Endodermal cell (in vitro differentiated cells): ENCODE results near the gene CYP2D6. TPM values are rescaled to one million over a fixed set of nuclear protein-coding genes. Genes with fewer than 3 reads are reported as not detected.
"Not testable (repeated sequence)": the region's sequence is repeated elsewhere in the genome, so short reads cannot be mapped to it uniquely, and the experiment has no call there.

Experiments used
- DNase-seq: peaks from one replicate; pipeline ENCODE4 v3.0.0-alpha.2; 2017
- H3K27ac ChIP-seq: 2 replicates; pipeline ENCODE4 v1.5.1; 2013; ENCODE audit warnings: mild to moderate bottlenecking, low read depth, low read length, moderate library complexity
- H3K27me3 ChIP-seq: 2 replicates; pipeline ENCODE4 v1.6.1; 2013; ENCODE audit warnings: mild to moderate bottlenecking, low read length, moderate library complexity; ENCODE audit not compliant: insufficient read depth, control insufficient read depth, poor library complexity, severe bottlenecking
- H3K36me3 ChIP-seq: 2 replicates; pipeline ENCODE4 v1.7.0; 2013; ENCODE audit warnings: mild to moderate bottlenecking, low read length, moderate library complexity; ENCODE audit not compliant: control insufficient read depth, insufficient read depth
- H3K4me1 ChIP-seq: one replicate; pipeline ENCODE4 v1.7.0; 2013; ENCODE audit warnings: low read length; ENCODE audit not compliant: control insufficient read depth, insufficient read depth
- H3K4me3 ChIP-seq: 2 replicates; pipeline ENCODE4 v1.5.1; 2013; ENCODE audit warnings: mild to moderate bottlenecking, low read length, moderate library complexity
- H3K9ac ChIP-seq: 2 replicates; pipeline ENCODE4 v1.6.1; 2013; ENCODE audit warnings: mild to moderate bottlenecking, low read length, moderate library complexity; ENCODE audit not compliant: poor library complexity, severe bottlenecking; ENCODE audit errors: extremely low read depth
- H3K9me3 ChIP-seq: 2 replicates; pipeline ENCODE4 v1.6.1; 2013; ENCODE audit warnings: mild to moderate bottlenecking, low read length, moderate library complexity; ENCODE audit not compliant: control insufficient read depth
- H3K27ac Mint-ChIP-seq: 2 replicates; pipeline ENCODE4 v1.8.0; 2020; ENCODE audit warnings: mixed read lengths
- H3K27me3 Mint-ChIP-seq: 2 replicates; pipeline ENCODE4 v1.8.0; 2021; ENCODE audit warnings: mild to moderate bottlenecking, mixed read lengths; ENCODE audit not compliant: insufficient read depth
- H3K36me3 Mint-ChIP-seq: 2 replicates; pipeline ENCODE4 v1.8.0; 2020; ENCODE audit warnings: low read depth, mixed read lengths
- H3K4me1 Mint-ChIP-seq: 2 replicates; pipeline ENCODE4 v1.8.0; 2020; ENCODE audit warnings: mixed read lengths
- H3K4me3 Mint-ChIP-seq: 2 replicates; pipeline ENCODE4 v1.8.0; 2020; ENCODE audit warnings: mild to moderate bottlenecking, moderate library complexity, mixed read lengths
- H3K9me3 Mint-ChIP-seq: 2 replicates; pipeline ENCODE4 v1.8.0; 2020; ENCODE audit warnings: mild to moderate bottlenecking, mixed read lengths
- CTCF ChIP-seq: fragments of 200-600 bp; sonication (generic); conservative IDR thresholded peaks from 2 replicates; pipeline ENCODE4 v1.5.0; 2021; ENCODE audit warnings: antibody characterized with exemption, mild to moderate bottlenecking
- WGBS, 2 experiments: methylation state at CpG; one replicate each; pipeline versions ENCODE4 v1.1.5 to v1.1.7; 2013; ENCODE audit warnings: missing lambda C conversion rate in 2 of 2, mixed read lengths in 1 of 2; ENCODE audit not compliant: insufficient coverage in 1 of 2, insufficient read length in 1 of 2; 5-methylcytosine and 5-hydroxymethylcytosine counted together
- total RNA-seq, 2 donors: library from RNA; stranded (reverse); fragmentation: NEBNext Ultra II Directional in 1 of 2; extraction: Animal tissue kit (Norgen Biotek cat#: 25700) in 1 of 2; gene quantifications; 2 replicates in 1 of 2; 3 replicates in 1 of 2; pipeline ENCODE4 v1.2.1, GENCODE V29; 2021

Gene CYP2D6
- total RNA-seq, 2 donors from 2014 or later: 5.6 to 10.9 TPM

- H3K4me1 ChIP-seq: peaks cover 8% of the 10 kb centered on the region
- WGBS, 2 experiments: 83 to 90% methylated on average over 3 of the region's 4 CpGs
- peaks cover 27% of the 10 kb centered on the region for H3K36me3 Mint-ChIP-seq
- no peaks in the 10 kb centered on the region for H3K36me3 ChIP-seq
- no peak overlapping the region for H3K27ac Mint-ChIP-seq
- H3K4me3 ChIP-seq: peak overlapping the region; percentile 44
- H3K4me3 Mint-ChIP-seq: no peak overlapping the region
- peaks cover 36% of the 10 kb centered on the region for H3K9me3 Mint-ChIP-seq
- TF ChIP-seq CTCF: peak; percentile 64
- H3K9ac ChIP-seq: no peak overlapping the region
- peak; percentile 85 for DNase-seq
- no peak overlapping the region for H3K27ac ChIP-seq
- H3K9me3 ChIP-seq: peaks cover 42% of the 10 kb centered on the region
- no peaks in the 10 kb centered on the region for H3K27me3 ChIP-seq
- H3K27me3 Mint-ChIP-seq: peaks cover 11% of the 10 kb centered on the region
- peaks cover 15% of the 10 kb centered on the region for H3K4me1 Mint-ChIP-seq
Measured at GRCh38 chr22:42116848-42117424, 13.7 kb downstream of the CYP2D6 start.

- H3K9me3 Mint-ChIP-seq: peaks cover 36% of the 10 kb centered on the region
- H3K36me3 ChIP-seq, H3K27me3 ChIP-seq, H3K4me3 Mint-ChIP-seq, DNase-seq, H3K27ac ChIP-seq, H3K27ac Mint-ChIP-seq, H3K4me1 ChIP-seq, H3K9ac ChIP-seq: not testable (repeated sequence)
- H3K36me3 Mint-ChIP-seq: peaks cover 23% of the 10 kb centered on the region
- 81 to 93% methylated on average over 5 to 6 of the region's 6 CpGs for WGBS, 2 experiments
- H3K4me1 Mint-ChIP-seq: peaks cover 24% of the 10 kb centered on the region
- H3K4me3 ChIP-seq: peak overlapping the region; percentile 44
- peaks cover 44% of the 10 kb centered on the region for H3K9me3 ChIP-seq
- peaks cover 11% of the 10 kb centered on the region for H3K27me3 Mint-ChIP-seq
Measured at GRCh38 chr22:42115420-42115830, 15.2 kb downstream of the CYP2D6 start.

GRCh38 chr22:42114721-42115120 lies 15.9 kb downstream of the CYP2D6 start:
- no peaks in the 10 kb centered on the region for H3K36me3 ChIP-seq
- Mint-ChIP-seq H3K4me1 (peaks cover 26% of the 10 kb centered on the region), H3K27me3 (peaks cover 13% of the 10 kb centered on the region), H3K9me3 (peaks cover 36% of the 10 kb centered on the region), H3K27ac (no peak overlapping the region), H3K4me3 (no peak overlapping the region), H3K36me3 (peaks cover 23% of the 10 kb centered on the region)
- peak; percentile 90 for DNase-seq
- peak; percentile 67 for TF ChIP-seq CTCF
- peak overlapping the region; percentile 25 for H3K4me3 ChIP-seq
- no peak overlapping the region for H3K9ac ChIP-seq
- 91 to 99% methylated on average over 7 of the region's 7 CpGs for WGBS, 2 experiments
- peaks cover 9% of the 10 kb centered on the region for H3K4me1 ChIP-seq
- no peak overlapping the region for H3K27ac ChIP-seq
- no peaks in the 10 kb centered on the region for H3K27me3 ChIP-seq
- peaks cover 46% of the 10 kb centered on the region for H3K9me3 ChIP-seq

GRCh38 chr22:42112793-42113192 lies 17.8 kb downstream of the CYP2D6 start:
- peak; percentile 66 for DNase-seq
- H3K4me3 Mint-ChIP-seq, H3K36me3 ChIP-seq, H3K27ac ChIP-seq, H3K27me3 ChIP-seq, H3K9ac ChIP-seq, H3K4me1 ChIP-seq: not testable (repeated sequence)
- WGBS, 2 experiments: 17% methylated on average over 2 of the region's 4 CpGs; no CpG with 5 or more reads in 1 of the 2 experiments
- H3K9me3 Mint-ChIP-seq: peaks cover 36% of the 10 kb centered on the region
- TF ChIP-seq CTCF: peak; percentile 56
- peaks cover 24% of the 10 kb centered on the region for H3K4me1 Mint-ChIP-seq
- peaks cover 31% of the 10 kb centered on the region for H3K27me3 Mint-ChIP-seq
- peak overlapping the region; percentile 64 for H3K4me3 ChIP-seq
- H3K9me3 ChIP-seq: peaks cover 46% of the 10 kb centered on the region
- H3K27ac Mint-ChIP-seq: peak overlapping the region; percentile 66
- peaks cover 23% of the 10 kb centered on the region for H3K36me3 Mint-ChIP-seq
